SK-N-SH (cell line): ENCODE measurements around the gene GSTM3. TPM values are rescaled to one million over a fixed set of nuclear protein-coding genes. Genes with fewer than 3 reads are reported as not detected.

Experiments
- CTCF ChIA-PET: fragments of 300-600, 350-600 bp; formaldehyde crosslinking; extraction: SDS; loops from one replicate; lab custom pipeline; 2021; lab: Yijun Ruan, JAX
- POLR2A ChIA-PET: fragments of 350-600 bp; sonication (Branson Sonifier 250); formaldehyde crosslinking; extraction: SDS; loops from one replicate; lab custom pipeline; 2020; ENCODE audit warnings: antibody characterized with exemption, inconsistent platforms; lab: Yijun Ruan, JAX
- DNase-seq: peaks from one replicate; pipeline ENCODE4 v3.0.0; 2012
- H2AFZ ChIP-seq: fragments of 200-600 bp; sonication (generic); 2 replicates; pipeline ENCODE4 v1.8.1; 2016; ENCODE audit warnings: antibody characterized with exemption, mild to moderate bottlenecking, low read depth
- H3F3A ChIP-seq: fragments of 200-600 bp; sonication (generic); replicated peaks from 2 replicates; pipeline ENCODE3; 2016; ENCODE audit warnings: antibody characterized with exemption, mild to moderate bottlenecking; ENCODE audit not compliant: insufficient read depth
- H3K27ac ChIP-seq, 2 experiments: fragments of 200-500 bp in 1 of 2; fragments of 200-600 bp in 1 of 2; sonication (Bioruptor generic) in 1 of 2; sonication (generic), shearing (Covaris generic) in 1 of 2; 2 replicates each; pipeline versions ENCODE4 v1.5.1 to v1.6.1; 2014 to 2016; ENCODE audit warnings: low read depth in 2 of 2, inconsistent platforms in 1 of 2, low read length in 1 of 2, mild to moderate bottlenecking in 1 of 2, mixed read lengths in 1 of 2
- H3K27me3 ChIP-seq: fragments of 200-600 bp; sonication (generic), shearing (Covaris generic); 2 replicates; pipeline ENCODE4 v1.6.1; 2016; ENCODE audit warnings: mixed run types; ENCODE audit not compliant: insufficient read depth
- H3K36me3 ChIP-seq, 2 experiments: fragments of 200-500 bp in 1 of 2; fragments of 200-600 bp in 1 of 2; sonication (Bioruptor generic) in 1 of 2; sonication (generic) in 1 of 2; replicated peaks in 1 of 2; 2 replicates each; pipeline versions ENCODE3 to v1.5.1; 2014 to 2016; ENCODE audit warnings: low read length in 1 of 2, mild to moderate bottlenecking in 1 of 2; ENCODE audit not compliant: insufficient read depth in 2 of 2, control insufficient read depth in 1 of 2
- H3K4me1 ChIP-seq, 2 experiments: fragments of 200-500 bp in 1 of 2; fragments of 200-600 bp in 1 of 2; sonication (Bioruptor generic) in 1 of 2; sonication (generic), shearing (Covaris generic) in 1 of 2; 2 replicates each; pipeline versions ENCODE4 v1.5.1 to v1.6.1; 2014 to 2016; ENCODE audit warnings: low read depth in 1 of 2, low read length in 1 of 2, mixed run types in 1 of 2; ENCODE audit not compliant: insufficient read depth in 2 of 2, control insufficient read depth in 1 of 2
- H3K4me2 ChIP-seq: fragments of 200-600 bp; sonication (generic), shearing (Covaris generic); 2 replicates; pipeline ENCODE4 v1.6.1; 2017; ENCODE audit warnings: mixed run types
- H3K4me3 ChIP-seq, 2 experiments: fragments of 200-500 bp in 1 of 2; fragments of 200-600 bp in 1 of 2; sonication (Bioruptor generic) in 1 of 2; sonication (generic), shearing (Covaris generic) in 1 of 2; 2 replicates each; pipeline versions ENCODE4 v1.5.1 to v1.8.1; 2014 to 2016; ENCODE audit warnings: low read depth in 2 of 2, inconsistent platforms in 1 of 2, low read length in 1 of 2, mild to moderate bottlenecking in 1 of 2, mixed read lengths in 1 of 2, moderate library complexity in 1 of 2
- H3K79me2 ChIP-seq: fragments of 200-600 bp; sonication (generic); 2 replicates; pipeline ENCODE4 v1.8.1; 2017; ENCODE audit warnings: mild to moderate bottlenecking; ENCODE audit not compliant: insufficient read depth
- H3K9ac ChIP-seq: fragments of 200-600 bp; sonication (generic); 2 replicates; pipeline ENCODE4 v1.6.1; 2017; ENCODE audit warnings: mixed run types
- H3K9me2 ChIP-seq: fragments of 200-600 bp; sonication (generic); 2 replicates; pipeline ENCODE4 v1.6.1; 2017; ENCODE audit warnings: mixed run types
- H3K9me3 ChIP-seq: fragments of 200-600 bp; sonication (generic); 2 replicates; pipeline ENCODE4 v1.6.1; 2017; ENCODE audit warnings: mixed run types, mild to moderate bottlenecking, moderate library complexity
- H4K20me1 ChIP-seq: fragments of 200-600 bp; sonication (generic); 2 replicates; pipeline ENCODE4 v1.6.1; 2017; ENCODE audit warnings: mild to moderate bottlenecking, mixed run types; ENCODE audit not compliant: insufficient read depth
- ELF1 ChIP-seq: IDR thresholded peaks from 2 replicates; pipeline ENCODE4 v1.4.0; 2012
- EZH2phosphoT487 ChIP-seq: fragments of 200-600 bp; sonication (generic); IDR thresholded peaks from 2 replicates; pipeline ENCODE4 v1.6.1; 2017; ENCODE audit warnings: low read depth, mixed run types, mild to moderate bottlenecking, antibody characterized with exemption, moderate library complexity, borderline replicate concordance
- FOSL2 ChIP-seq: IDR thresholded peaks from 2 replicates; pipeline ENCODE4 v1.4.0; 2012; ENCODE audit warnings: low read depth, mild to moderate bottlenecking, moderate library complexity, borderline replicate concordance
- GABPA ChIP-seq: IDR thresholded peaks from 2 replicates; pipeline ENCODE4 v1.4.0; 2012; ENCODE audit warnings: low read depth, mild to moderate bottlenecking
- JUND ChIP-seq: IDR thresholded peaks from 2 replicates; pipeline ENCODE4 v1.4.0; 2012
- NFIC ChIP-seq: IDR thresholded peaks from 2 replicates; pipeline ENCODE4 v1.4.0; 2012; ENCODE audit warnings: borderline replicate concordance
- NRF1 ChIP-seq: IDR thresholded peaks from 2 replicates; pipeline ENCODE4 v1.6.1; 2012; ENCODE audit warnings: low read depth, mild to moderate bottlenecking, low read length
- RXRA ChIP-seq: IDR thresholded peaks from 2 replicates; pipeline ENCODE4 v1.4.0; 2012; ENCODE audit warnings: low read depth, mild to moderate bottlenecking, borderline replicate concordance
- SMC3 ChIP-seq: IDR thresholded peaks from 2 replicates; pipeline ENCODE4 v1.6.1; 2012; ENCODE audit warnings: low read depth, low read length, improper control_type of control experiment
- TAF1 ChIP-seq: IDR thresholded peaks from 2 replicates; pipeline ENCODE4 v1.6.1; 2012; ENCODE audit warnings: low read depth, mild to moderate bottlenecking, low read length, moderate library complexity, borderline replicate concordance
- TCF12 ChIP-seq: IDR thresholded peaks from 2 replicates; pipeline ENCODE4 v1.4.0; 2012
- YY1 ChIP-seq: IDR thresholded peaks from 2 replicates; pipeline ENCODE4 v1.4.0; 2012; ENCODE audit warnings: low read depth, mild to moderate bottlenecking
- WGBS: methylation state at CpG from one replicate; pipeline ENCODE4 v1.1.6; 2017; ENCODE audit warnings: low lambda C conversion rate; 5-methylcytosine and 5-hydroxymethylcytosine counted together
- polyA plus RNA-seq, 3 experiments: library from polyadenylated mRNA; depleted of rRNA; stranded (reverse); fragments of >200 nt; gene quantifications; 2 replicates each; pipeline ENCODE4 v1.2.3, GENCODE V29; 2012
- TF ChIP-seq, protein P1 (sequence below): fragments of 150-350 bp; IDR thresholded peaks from 2 replicates; pipeline ENCODE4 v1.6.1; 2017; ENCODE audit warnings: antibody characterized with exemption, low read length, low read depth, borderline replicate concordance
- TF ChIP-seq, protein P2 (sequence below): fragments of 150-350 bp; IDR thresholded peaks from 2 replicates; pipeline ENCODE4 v1.6.1; 2016; ENCODE audit warnings: mild to moderate bottlenecking, low read depth, low read length
- TF ChIP-seq, protein P3 (sequence below): IDR thresholded peaks from 2 replicates; pipeline ENCODE4 v1.4.0; 2012; ENCODE audit warnings: low read depth
- TF ChIP-seq, protein P4 (sequence below): IDR thresholded peaks from 2 replicates; pipeline ENCODE4 v1.4.0; 2012; ENCODE audit warnings: low read depth, borderline replicate concordance

Gene GSTM3
- polyA plus RNA-seq, 1 of the 3 experiments (the other 2 are of a cell fraction) = 86.6 TPM

DNA sequence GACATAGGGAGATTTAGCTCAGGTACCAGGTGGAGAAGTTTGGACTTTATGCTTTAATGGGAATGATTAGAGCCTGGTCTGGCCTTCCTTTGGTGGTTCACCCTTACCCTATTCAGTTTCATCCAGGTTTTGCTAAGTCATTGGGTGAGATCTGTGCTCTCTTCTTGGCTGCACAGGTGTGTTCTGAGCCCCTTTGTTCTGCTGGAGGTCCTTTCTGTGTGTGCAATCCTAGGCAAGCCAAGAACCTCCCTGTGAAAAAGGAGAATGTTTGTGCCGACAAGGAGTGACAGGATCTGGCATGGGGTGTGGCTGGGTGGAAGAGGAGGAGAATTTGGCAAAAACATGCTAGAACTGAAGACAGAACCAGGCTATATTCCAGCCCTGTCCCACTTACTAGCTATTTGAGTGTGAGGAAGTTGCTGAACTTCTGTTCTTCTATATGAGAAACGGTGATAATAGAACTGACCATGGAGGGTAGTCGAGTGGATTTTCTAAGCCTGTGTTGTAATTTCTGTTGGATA is 24.2 kb downstream of the GSTM3 start:
- no peaks in the 10 kb centered on the region for H3K9me3 ChIP-seq
- WGBS = 88% methylated on average over 3 of the region's 3 CpGs
- no peak overlapping the region for H3K4me3 ChIP-seq
- TF ChIP-seq NRF1 = no peak
- no peak for DNase-seq
- H3K79me2 ChIP-seq = no peaks in the 10 kb centered on the region
- no peaks in the 10 kb centered on the region for H4K20me1 ChIP-seq
- no peaks in the 10 kb centered on the region for H3F3A ChIP-seq
- ChIA-PET CTCF (interaction anchor here (0.7 to 1.5 kb wide), 5 partner anchors 23 to 168 kb away, joined by 3 to 4 read pairs (median 3); no protein-coding TSS in a partner anchor), POLR2A (interaction anchor here (1.3 kb wide), 1 partner anchor 23 kb away, joined by 3 read pairs; no protein-coding TSS in a partner anchor)
- H3K27ac ChIP-seq = no peak overlapping the region
- no peak overlapping the region for H2AFZ ChIP-seq
- no peaks in the 10 kb centered on the region for H3K27me3 ChIP-seq
- H3K36me3 ChIP-seq = no peaks in the 10 kb centered on the region
- peaks cover 0 to 6% of the 10 kb centered on the region in 2 experiments; a peak in 1 of 4 replicates for H3K4me1 ChIP-seq
- H3K9ac ChIP-seq = no peak overlapping the region
- no peak overlapping the region for H3K4me2 ChIP-seq
- no peaks in the 10 kb centered on the region for H3K9me2 ChIP-seq

DNA sequence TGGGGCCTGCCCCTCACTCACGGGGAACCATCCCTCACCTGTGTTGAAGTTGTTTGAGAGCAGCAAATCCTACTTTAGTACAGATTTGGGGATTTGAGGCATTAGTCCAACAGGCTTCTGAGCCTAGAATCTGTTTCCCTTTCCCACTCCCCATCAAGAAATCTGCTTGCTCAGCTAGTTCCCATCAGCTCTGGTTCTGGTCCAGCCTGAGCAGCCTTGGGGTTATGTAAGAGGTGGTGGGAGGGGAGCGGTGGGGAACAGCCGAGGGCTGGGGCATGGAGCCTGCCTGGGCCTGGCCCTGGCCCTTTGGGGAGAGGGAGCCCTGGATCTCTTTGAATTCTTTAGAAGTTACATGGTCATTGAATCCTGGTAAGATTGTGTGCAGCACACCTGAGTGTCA is 24.7 kb downstream of the GSTM3 start:
- peaks cover 0 to 6% of the 10 kb centered on the region in 2 experiments; a peak in 1 of 4 replicates for H3K4me1 ChIP-seq
- no peaks in the 10 kb centered on the region for H4K20me1 ChIP-seq
- no peak overlapping the region for H3K4me3 ChIP-seq
- H3K9me3 ChIP-seq = no peaks in the 10 kb centered on the region
- ChIA-PET POLR2A (no interaction called here), CTCF (interaction anchor here (0.7 to 1.5 kb wide), 5 partner anchors 11 to 167 kb away, joined by 3 to 4 read pairs (median 3); no protein-coding TSS in a partner anchor)
- no peaks in the 10 kb centered on the region for H3K9me2 ChIP-seq
- TF ChIP-seq GABPA = no peak
- TF ChIP-seq JUND = no peak
- TF ChIP-seq EZH2phosphoT487 = no peak
- no peak for TF ChIP-seq ELF1
- TF ChIP-seq, protein P1, sequence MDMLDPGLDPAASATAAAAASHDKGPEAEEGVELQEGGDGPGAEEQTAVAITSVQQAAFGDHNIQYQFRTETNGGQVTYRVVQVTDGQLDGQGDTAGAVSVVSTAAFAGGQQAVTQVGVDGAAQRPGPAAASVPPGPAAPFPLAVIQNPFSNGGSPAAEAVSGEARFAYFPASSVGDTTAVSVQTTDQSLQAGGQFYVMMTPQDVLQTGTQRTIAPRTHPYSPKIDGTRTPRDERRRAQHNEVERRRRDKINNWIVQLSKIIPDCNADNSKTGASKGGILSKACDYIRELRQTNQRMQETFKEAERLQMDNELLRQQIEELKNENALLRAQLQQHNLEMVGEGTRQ = no peak
- TF ChIP-seq FOSL2 = no peak
- TF ChIP-seq, protein P2, sequence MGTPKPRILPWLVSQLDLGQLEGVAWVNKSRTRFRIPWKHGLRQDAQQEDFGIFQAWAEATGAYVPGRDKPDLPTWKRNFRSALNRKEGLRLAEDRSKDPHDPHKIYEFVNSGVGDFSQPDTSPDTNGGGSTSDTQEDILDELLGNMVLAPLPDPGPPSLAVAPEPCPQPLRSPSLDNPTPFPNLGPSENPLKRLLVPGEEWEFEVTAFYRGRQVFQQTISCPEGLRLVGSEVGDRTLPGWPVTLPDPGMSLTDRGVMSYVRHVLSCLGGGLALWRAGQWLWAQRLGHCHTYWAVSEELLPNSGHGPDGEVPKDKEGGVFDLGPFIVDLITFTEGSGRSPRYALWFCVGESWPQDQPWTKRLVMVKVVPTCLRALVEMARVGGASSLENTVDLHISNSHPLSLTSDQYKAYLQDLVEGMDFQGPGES = no peak
- TF ChIP-seq NFIC = no peak
- TF ChIP-seq TAF1 = no peak
- TF ChIP-seq, protein P3, sequence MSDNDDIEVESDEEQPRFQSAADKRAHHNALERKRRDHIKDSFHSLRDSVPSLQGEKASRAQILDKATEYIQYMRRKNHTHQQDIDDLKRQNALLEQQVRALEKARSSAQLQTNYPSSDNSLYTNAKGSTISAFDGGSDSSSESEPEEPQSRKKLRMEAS = no peak
- TF ChIP-seq SMC3 = no peak
- TF ChIP-seq, protein P4, sequence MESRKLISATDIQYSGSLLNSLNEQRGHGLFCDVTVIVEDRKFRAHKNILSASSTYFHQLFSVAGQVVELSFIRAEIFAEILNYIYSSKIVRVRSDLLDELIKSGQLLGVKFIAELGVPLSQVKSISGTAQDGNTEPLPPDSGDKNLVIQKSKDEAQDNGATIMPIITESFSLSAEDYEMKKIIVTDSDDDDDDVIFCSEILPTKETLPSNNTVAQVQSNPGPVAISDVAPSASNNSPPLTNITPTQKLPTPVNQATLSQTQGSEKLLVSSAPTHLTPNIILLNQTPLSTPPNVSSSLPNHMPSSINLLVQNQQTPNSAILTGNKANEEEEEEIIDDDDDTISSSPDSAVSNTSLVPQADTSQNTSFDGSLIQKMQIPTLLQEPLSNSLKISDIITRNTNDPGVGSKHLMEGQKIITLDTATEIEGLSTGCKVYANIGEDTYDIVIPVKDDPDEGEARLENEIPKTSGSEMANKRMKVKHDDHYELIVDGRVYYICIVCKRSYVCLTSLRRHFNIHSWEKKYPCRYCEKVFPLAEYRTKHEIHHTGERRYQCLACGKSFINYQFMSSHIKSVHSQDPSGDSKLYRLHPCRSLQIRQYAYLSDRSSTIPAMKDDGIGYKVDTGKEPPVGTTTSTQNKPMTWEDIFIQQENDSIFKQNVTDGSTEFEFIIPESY = no peak
- TF ChIP-seq TCF12 = no peak
- no peak for TF ChIP-seq RXRA
- no peak for TF ChIP-seq YY1
- no peak for TF ChIP-seq NRF1
- no peak overlapping the region for H3K9ac ChIP-seq
- H2AFZ ChIP-seq = no peak overlapping the region
- no peak for DNase-seq
- no peaks in the 10 kb centered on the region for H3K36me3 ChIP-seq
- no peaks in the 10 kb centered on the region for H3K27me3 ChIP-seq
- H3K27ac ChIP-seq = no peak overlapping the region
- no peak overlapping the region for H3K4me2 ChIP-seq
- 70% methylated on average over 2 of the region's 3 CpGs for WGBS
- H3K79me2 ChIP-seq = no peaks in the 10 kb centered on the region
- H3F3A ChIP-seq = no peaks in the 10 kb centered on the region
